OCI-LY3 (cell line): ENCODE results near the gene TNIP1.

Experiments
- H2AFZ ChIP-seq: fragments of 200-600, 300-600 bp; shearing (Covaris generic); 2 replicates; pipeline ENCODE4 v1.6.0; 2014; ENCODE audit warnings: antibody characterized with exemption, low read depth, low read length
- H3K27ac ChIP-seq: fragments of 200-600, 300-600 bp; sonication (generic); 2 replicates; pipeline ENCODE4 v1.5.1; 2014; ENCODE audit warnings: mild to moderate bottlenecking, low read length, moderate library complexity, mixed read lengths
- H3K27me3 ChIP-seq: fragments of 200-600, 300-600 bp; sonication (generic); 2 replicates; pipeline ENCODE4 v1.6.1; 2014; ENCODE audit warnings: low read depth, low read length, mixed read lengths
- H3K36me3 ChIP-seq: fragments of 200-600, 300-600 bp; sonication (generic); replicated peaks from 2 replicates; pipeline ENCODE3; 2014; ENCODE audit warnings: low read depth, low read length, mixed read lengths
- H3K4me1 ChIP-seq: fragments of 300-600, 200-600 bp; sonication (generic); 2 replicates; pipeline ENCODE4 v1.6.1; 2014; ENCODE audit warnings: low read length, mixed read lengths
- H3K4me2 ChIP-seq: fragments of 200-600, 300-600 bp; sonication (generic); 2 replicates; pipeline ENCODE4 v1.6.1; 2014; ENCODE audit warnings: low read length, mixed read lengths
- H3K4me3 ChIP-seq: fragments of 300-600, 200-600 bp; sonication (generic); 2 replicates; pipeline ENCODE4 v1.5.1; 2014; ENCODE audit warnings: antibody characterized with exemption, mild to moderate bottlenecking, low read length, moderate library complexity
- H3K79me2 ChIP-seq: fragments of 300-600, 200-600 bp; shearing (Covaris generic); 2 replicates; pipeline ENCODE4 v1.6.1; 2014; ENCODE audit warnings: mild to moderate bottlenecking, low read length, mixed read lengths
- H3K9ac ChIP-seq: fragments of 300-600, 200-600 bp; shearing (Covaris generic); 2 replicates; pipeline ENCODE4 v1.6.0; 2014; ENCODE audit warnings: mild to moderate bottlenecking, low read length, moderate library complexity
- H3K9me3 ChIP-seq: fragments of 200-600, 300-600 bp; shearing (Covaris generic); 2 replicates; pipeline ENCODE4 v1.6.1; 2014; ENCODE audit warnings: low read length, mixed read lengths; ENCODE audit not compliant: insufficient read depth
- H4K20me1 ChIP-seq: fragments of 200-600, 300-600 bp; sonication (generic); 2 replicates; pipeline ENCODE4 v1.6.1; 2016; ENCODE audit warnings: low read length, mixed read lengths; ENCODE audit not compliant: insufficient read depth
- CTCF ChIP-seq: fragments of 200-600, 300-600 bp; sonication (generic); IDR thresholded peaks from 2 replicates; pipeline ENCODE4 v1.5.1; 2014; ENCODE audit warnings: antibody characterized with exemption, low read length, low read depth
- EZH2phosphoT487 ChIP-seq: fragments of 200-600 bp; shearing (Covaris generic); IDR thresholded peaks from 2 replicates; pipeline ENCODE4 v1.6.1; 2018; ENCODE audit warnings: antibody characterized with exemption, mixed run types, low read depth

Gene TNIP1

GRCh38 chr5:150987746-150988145 is 93.1 kb downstream of the TNIP1 start:
- Histone ChIP-seq H3K9ac (no peak overlapping the region), H3K79me2 (no peaks in the 10 kb centered on the region), H3K4me2 (no peak overlapping the region), H3K27ac (no peak overlapping the region), H3K4me1 (no peaks in the 10 kb centered on the region), H3K27me3 (no peaks in the 10 kb centered on the region), H3K9me3 (no peaks in the 10 kb centered on the region), H4K20me1 (no peaks in the 10 kb centered on the region), H3K4me3 (no peak overlapping the region), H2AFZ (no peak overlapping the region), H3K36me3 (no peaks in the 10 kb centered on the region)
- TF ChIP-seq EZH2phosphoT487 (no peak), CTCF (no peak)
